SU-DHL-6 (cell line): ENCODE measurements around the gene MRGPRF.
A peak's percentile ranks its signal among the peaks of the same experiment; 100 is the strongest.

ENCODE experiments used
- H2AFZ ChIP-seq: fragments of 200-600 bp; sonication (generic); 2 replicates; pipeline ENCODE4 v1.6.1; 2014; ENCODE audit warnings: low read depth, mild to moderate bottlenecking, moderate library complexity, mixed read lengths, antibody characterized with exemption, low read length; ENCODE audit not compliant: severe bottlenecking
- H3F3A ChIP-seq: fragments of 200-600 bp; shearing (Covaris generic); 2 replicates; pipeline ENCODE4 v1.6.0; 2016; ENCODE audit warnings: antibody characterized with exemption, mild to moderate bottlenecking; ENCODE audit not compliant: insufficient read depth
- H3K27ac ChIP-seq: fragments of 200-600 bp; sonication (generic); 2 replicates; pipeline ENCODE4 v1.5.1; 2016; ENCODE audit warnings: low read depth, mild to moderate bottlenecking, low read length, moderate library complexity, mixed read lengths
- H3K27me3 ChIP-seq: fragments of 200-600 bp; sonication (generic), shearing (Covaris generic); 2 replicates; pipeline ENCODE4 v1.6.0; 2014; ENCODE audit warnings: mild to moderate bottlenecking, low read length
- H3K36me3 ChIP-seq: fragments of 200-600 bp; sonication (generic); 2 replicates; pipeline ENCODE4 v1.6.1; 2014; ENCODE audit warnings: mild to moderate bottlenecking, low read length, mixed read lengths
- H3K4me2 ChIP-seq: fragments of 300-600, 200-600 bp; shearing (Covaris generic), sonication (generic); 2 replicates; pipeline ENCODE4 v1.6.0; 2014; ENCODE audit warnings: low read length, low read depth, mild to moderate bottlenecking; ENCODE audit not compliant: poor library complexity, severe bottlenecking
- H3K4me3 ChIP-seq: fragments of 200-600 bp; sonication (generic); 2 replicates; pipeline ENCODE4 v1.5.1; 2014; ENCODE audit warnings: antibody characterized with exemption, low read length, mild to moderate bottlenecking, mixed read lengths; ENCODE audit not compliant: insufficient read depth, poor library complexity, severe bottlenecking
- H3K79me2 ChIP-seq: fragments of 200-600 bp; sonication (generic); 2 replicates; pipeline ENCODE4 v1.6.1; 2014; ENCODE audit warnings: mild to moderate bottlenecking, low read length, moderate library complexity; ENCODE audit not compliant: insufficient read depth
- H3K9ac ChIP-seq: fragments of 200-600 bp; sonication (generic); 2 replicates; pipeline ENCODE4 v1.7.0; 2014; ENCODE audit warnings: mild to moderate bottlenecking, low read length
- H3K9me2 ChIP-seq: fragments of 200-600 bp; sonication (generic); replicated peaks from 2 replicates; pipeline ENCODE4 v1.6.1; 2014; ENCODE audit warnings: low read length; ENCODE audit not compliant: insufficient read depth
- H3K9me3 ChIP-seq: fragments of 200-600 bp; sonication (generic); 2 replicates; pipeline ENCODE4 v1.6.1; 2014; ENCODE audit warnings: low read length, mixed read lengths; ENCODE audit not compliant: insufficient read depth
- H4K20me1 ChIP-seq: fragments of 200-600 bp; sonication (generic); 2 replicates; pipeline ENCODE4 v1.6.1; 2014; ENCODE audit warnings: low read depth, mild to moderate bottlenecking, antibody characterized with exemption, low read length, moderate library complexity, mixed read lengths
- CTCF ChIP-seq: fragments of 200-600 bp; sonication (generic); IDR thresholded peaks from one replicate; pipeline ENCODE4 v1.5.1; 2017; ENCODE audit warnings: antibody characterized with exemption, mild to moderate bottlenecking, low read length, moderate library complexity; ENCODE audit not compliant: insufficient read depth, poor library complexity, severe bottlenecking
- EZH2phosphoT487 ChIP-seq: fragments of 200-600 bp; sonication (generic), shearing (Covaris generic); conservative IDR thresholded peaks from 2 replicates; pipeline ENCODE4 v1.6.1; 2018; ENCODE audit warnings: mild to moderate bottlenecking, antibody characterized with exemption, low read length, moderate library complexity, mixed read lengths

The MRGPRF gene

DNA sequence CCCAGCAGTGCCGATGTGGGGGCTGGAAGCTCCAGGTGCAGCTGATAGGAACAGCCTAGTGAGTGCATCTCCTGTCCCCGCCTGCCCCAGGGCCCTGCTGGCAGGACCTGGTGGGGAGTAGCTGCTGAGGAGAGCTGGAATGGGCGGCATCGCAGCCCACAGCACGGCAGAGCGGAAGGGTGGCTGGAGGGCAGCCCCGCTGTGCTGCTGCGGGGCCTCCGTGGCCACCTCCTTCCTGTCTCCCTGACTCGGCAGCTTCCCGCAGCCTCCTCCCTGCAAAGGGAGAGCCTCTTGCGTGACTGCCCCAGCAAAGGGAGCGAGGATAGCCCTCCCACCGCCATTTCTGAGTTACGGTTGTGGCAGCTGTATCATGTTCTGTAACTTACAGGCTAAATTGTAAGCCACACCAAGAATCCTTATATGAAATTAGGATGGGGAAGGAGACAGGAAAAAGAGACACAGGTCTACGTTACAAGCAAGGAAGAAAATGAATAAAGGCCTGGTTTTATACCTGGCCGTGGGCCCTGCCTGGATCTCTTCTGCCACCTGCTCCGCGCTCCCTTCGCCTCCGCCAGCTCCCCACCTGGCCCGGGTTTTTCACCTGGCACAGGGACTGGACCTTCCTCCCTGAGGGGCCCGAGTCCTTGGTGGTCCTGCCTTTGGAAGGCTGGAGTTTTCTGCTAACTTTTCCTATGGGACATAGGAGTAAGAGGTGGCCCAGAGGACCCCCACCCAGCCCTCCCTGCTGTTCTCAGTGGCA, 45.6 kb upstream of the MRGPRF start:
- Histone ChIP-seq H3K79me2 (peaks cover 10% of the 10 kb centered on the region; the same call in 1 of the 2 replicates), H3K27ac (no peak overlapping the region), H4K20me1 (no peaks in the 10 kb centered on the region), H3K4me2 (no peak overlapping the region), H3K9me3 (no peaks in the 10 kb centered on the region), H3K9ac (no peak overlapping the region), H3K27me3 (no peaks in the 10 kb centered on the region), H3K9me2 (no peaks in the 10 kb centered on the region), H3K36me3 (no peaks in the 10 kb centered on the region), H3K4me3 (no peak overlapping the region), H3F3A (peaks cover 16% of the 10 kb centered on the region), H2AFZ (no peak overlapping the region)
- TF ChIP-seq CTCF (no peak), EZH2phosphoT487 (no peak)

DNA sequence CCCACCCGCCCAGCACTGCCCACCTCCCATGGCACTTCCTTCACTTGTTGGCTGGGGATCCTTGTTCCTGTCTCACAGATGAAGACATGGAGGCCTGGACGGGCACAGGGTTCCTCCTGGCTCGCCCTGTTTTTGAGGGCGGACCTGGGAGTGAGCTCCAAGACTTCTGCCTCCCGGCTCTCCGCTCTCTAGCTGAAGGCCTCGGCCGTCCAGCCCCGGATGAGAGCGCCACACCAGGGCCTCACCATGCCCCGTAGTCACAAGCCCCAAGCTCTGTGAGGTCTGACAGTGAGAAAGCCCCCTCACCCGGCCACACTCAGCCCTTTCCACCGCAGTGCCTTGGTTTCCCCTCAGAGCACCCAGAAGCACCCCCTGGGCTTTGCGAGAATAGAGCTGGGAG, 44.8 kb upstream of the MRGPRF start:
- Histone ChIP-seq H3K9ac (no peak overlapping the region), H3K4me3 (no peak overlapping the region), H3K9me2 (no peaks in the 10 kb centered on the region), H3K79me2 (peaks cover 12% of the 10 kb centered on the region; the same call in 1 of the 2 replicates), H3K4me2 (no peak overlapping the region), H3K9me3 (no peaks in the 10 kb centered on the region), H4K20me1 (no peaks in the 10 kb centered on the region), H2AFZ (no peak overlapping the region), H3K36me3 (no peaks in the 10 kb centered on the region), H3K27me3 (no peaks in the 10 kb centered on the region), H3F3A (peaks cover 16% of the 10 kb centered on the region), H3K27ac (no peak overlapping the region)
- TF ChIP-seq EZH2phosphoT487 (no peak), CTCF (no peak)

GRCh38 chr11:69057236-69057635, 44.2 kb upstream of the MRGPRF start:
- H3K9me3 ChIP-seq = no peaks in the 10 kb centered on the region
- H3K79me2 ChIP-seq = peaks cover 15% of the 10 kb centered on the region; the same call in 1 of the 2 replicates
- H3F3A ChIP-seq = peaks cover 16% of the 10 kb centered on the region
- H3K27ac ChIP-seq = peak overlapping the region; percentile 96
- no peak overlapping the region for H3K9ac ChIP-seq
- no peak overlapping the region for H3K4me3 ChIP-seq
- no peaks in the 10 kb centered on the region for H3K36me3 ChIP-seq
- H4K20me1 ChIP-seq = no peaks in the 10 kb centered on the region
- no peak overlapping the region for H2AFZ ChIP-seq
- no peaks in the 10 kb centered on the region for H3K27me3 ChIP-seq
- no peak overlapping the region for H3K4me2 ChIP-seq
- no peaks in the 10 kb centered on the region for H3K9me2 ChIP-seq
- TF ChIP-seq CTCF (no peak), EZH2phosphoT487 (no peak)
